Pons (tissue), 1 donor: ENCODE results near the gene CSNK1D.

Experiments used
- DNase-seq: peaks from one replicate; pipeline ENCODE4 v3.0.0-alpha.2; 2016; ENCODE audit warnings: low spot score

CSNK1D gene

GRCh38 chr17:82228842-82229697, 44.4 kb downstream of the CSNK1D start, which contains the start of gene SLC16A3:
Gene SLC16A3, plus strand, starts transcription at chr17:82229042. Its CDS starts 6,967 bp downstream, at chr17:82236009.
- no peak for DNase-seq

- no peak for DNase-seq
Measured at GRCh38 chr17:82228278-82228841, 45.1 kb downstream of the CSNK1D start.

GRCh38 chr17:82227629-82228277, 45.7 kb downstream of the CSNK1D start:
- DNase-seq: no peak

- DNase-seq: no peak
Measured at GRCh38 chr17:82226809-82227628, 46.5 kb downstream of the CSNK1D start.

GRCh38 chr17:82226146-82226808, 47.2 kb downstream of the CSNK1D start:
- DNase-seq: no peak

- DNase-seq: no peak
Measured at GRCh38 chr17:82225368-82226029, 48.0 kb downstream of the CSNK1D start.

GRCh38 chr17:82224666-82225065, 48.8 kb downstream of the CSNK1D start:
- DNase-seq: no peak

GRCh38 chr17:82223517-82223916, 50.0 kb downstream of the CSNK1D start:
- DNase-seq: no peak

- no peak for DNase-seq
Measured at GRCh38 chr17:82222816-82223215, 50.7 kb downstream of the CSNK1D start.

- no peak for DNase-seq
Measured at GRCh38 chr17:82221341-82221902, 52.1 kb downstream of the CSNK1D start.

GRCh38 chr17:82219753-82220709, 53.5 kb downstream of the CSNK1D start:
- DNase-seq: no peak

GRCh38 chr17:82219083-82219482, 54.4 kb downstream of the CSNK1D start:
- DNase-seq: no peak

GRCh38 chr17:82218349-82219075, 55.0 kb downstream of the CSNK1D start:
- DNase-seq: no peak

GRCh38 chr17:82217530-82218204, 55.8 kb downstream of the CSNK1D start:
- no peak for DNase-seq

- DNase-seq: no peak
Measured at GRCh38 chr17:82217120-82217529, 56.4 kb downstream of the CSNK1D start.

GRCh38 chr17:82216301-82217119, 57.0 kb downstream of the CSNK1D start:
- peak; percentile 87 for DNase-seq

GRCh38 chr17:82215972-82216300, 57.6 kb downstream of the CSNK1D start:
- DNase-seq: no peak
